ENCODE measurements around the gene UBE3D.
"Not testable (repeated sequence)": the region's sequence is repeated elsewhere in the genome, so short reads cannot be mapped to it uniquely, and the experiment has no call there.

Gene UBE3D

DNA sequence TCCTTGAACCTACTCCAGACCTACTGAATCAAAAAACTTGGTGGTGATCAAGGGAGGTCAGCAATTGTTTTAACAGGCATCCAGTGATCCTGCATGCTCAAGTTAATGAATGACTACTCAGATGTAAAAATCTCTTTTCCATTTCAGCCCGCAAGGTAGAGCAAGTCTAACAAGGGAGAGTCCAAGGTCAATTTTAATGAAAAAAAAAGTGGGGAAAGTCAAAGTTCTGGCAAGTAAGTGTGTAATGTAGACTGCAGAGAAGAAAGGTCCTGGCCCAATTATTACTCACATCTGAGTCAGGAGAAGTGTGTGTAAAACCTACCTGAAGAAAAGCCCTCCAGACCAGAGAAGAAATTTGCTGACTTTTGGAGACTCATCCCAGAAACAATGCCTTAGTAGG lies 193.5 kb downstream of the UBE3D start:
- DNase-seq (ENCODE audit: low read depth in 3 of 3) = no peak

DNA sequence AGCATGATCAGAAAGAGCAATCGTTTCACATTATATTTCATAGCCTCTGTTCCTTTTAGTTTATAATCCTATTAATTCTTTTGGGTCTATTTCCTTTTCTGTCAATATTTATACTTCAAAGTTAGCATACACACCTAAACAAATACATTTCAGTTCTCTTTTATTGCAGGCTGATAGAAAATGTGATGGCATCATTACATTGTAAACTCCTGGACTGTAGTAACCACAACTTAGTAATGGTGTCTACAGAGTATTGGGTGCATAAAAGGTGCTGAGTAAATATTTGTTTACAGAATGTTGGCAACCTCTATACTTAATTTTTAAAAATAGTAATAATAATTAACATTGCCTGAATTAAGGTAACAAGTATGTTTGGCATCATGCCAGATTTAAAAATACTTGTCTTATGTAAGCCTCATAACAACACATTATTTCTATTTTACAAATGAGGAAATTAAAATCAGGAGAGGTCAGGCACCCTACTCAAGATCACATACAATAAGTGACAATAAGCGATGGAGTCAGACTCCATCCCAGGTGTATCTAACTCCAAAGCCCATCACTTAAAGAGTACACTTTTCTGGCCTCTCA lies 195.0 kb downstream of the UBE3D start:
- DNase-seq (ENCODE audit: low read depth in 3 of 3) = no peak

DNA sequence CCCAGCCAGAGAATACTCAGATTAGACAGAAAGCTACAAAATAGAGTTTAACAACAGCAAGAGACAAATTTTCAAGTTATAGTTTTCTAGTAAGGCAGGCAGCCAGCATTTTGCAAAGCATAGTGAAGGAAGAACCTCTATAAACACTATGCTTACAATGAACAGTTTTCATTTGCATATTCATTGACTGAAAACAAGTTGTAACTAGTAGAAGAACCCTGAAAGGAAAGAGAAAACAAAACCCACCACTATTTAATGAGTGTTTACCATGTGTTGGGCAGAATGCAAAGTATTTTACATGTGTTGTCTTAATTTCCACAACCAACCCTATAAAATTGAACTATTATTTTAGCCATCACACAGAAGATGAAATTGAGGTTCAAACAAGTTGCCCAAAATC lies 196.1 kb downstream of the UBE3D start:
- no peak for DNase-seq (ENCODE audit: low read depth in 3 of 3)

DNA sequence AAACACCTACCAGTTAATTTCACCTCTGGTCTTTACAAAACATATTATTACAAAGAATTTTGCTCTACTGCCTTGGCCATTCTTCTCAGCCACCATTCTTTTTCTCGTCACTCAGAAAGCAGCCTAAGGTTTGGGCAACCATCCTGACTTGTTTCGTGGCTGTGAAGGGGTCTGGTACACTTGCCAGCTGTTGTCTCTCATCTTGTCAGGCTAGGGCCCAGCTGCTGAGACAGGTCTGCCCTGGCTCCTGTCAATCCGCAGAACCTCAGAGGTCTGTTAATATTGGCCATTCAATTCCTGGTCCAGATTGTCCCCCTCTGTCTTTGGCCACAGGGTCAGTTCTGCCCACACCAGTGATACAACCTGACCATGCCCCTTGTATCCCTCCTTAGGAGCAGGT lies 197.7 kb downstream of the UBE3D start:
- no peak for DNase-seq (ENCODE audit: low read depth in 3 of 3)

DNA sequence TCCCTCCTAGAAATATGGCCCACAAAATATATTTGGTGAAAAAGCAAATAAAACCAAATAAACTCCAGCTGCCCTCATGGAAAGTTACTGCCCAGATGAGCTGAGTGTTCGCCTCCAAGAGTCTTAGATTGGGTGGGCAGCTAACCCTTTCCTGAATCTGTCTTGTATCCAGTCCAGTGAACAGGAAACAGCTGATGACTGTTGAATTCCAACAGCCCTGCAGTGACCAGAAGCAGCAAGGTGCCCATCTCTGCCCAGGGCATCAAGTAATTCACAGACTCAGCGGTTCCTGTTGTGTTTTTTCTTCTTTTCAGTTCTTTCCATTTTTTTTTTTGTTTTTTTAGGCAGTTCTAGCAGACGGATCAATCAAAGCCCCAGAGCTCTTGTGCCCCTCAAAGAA lies 199.2 kb downstream of the UBE3D start:
- DNase-seq (ENCODE audit: low read depth in 3 of 3) = no peak

DNA sequence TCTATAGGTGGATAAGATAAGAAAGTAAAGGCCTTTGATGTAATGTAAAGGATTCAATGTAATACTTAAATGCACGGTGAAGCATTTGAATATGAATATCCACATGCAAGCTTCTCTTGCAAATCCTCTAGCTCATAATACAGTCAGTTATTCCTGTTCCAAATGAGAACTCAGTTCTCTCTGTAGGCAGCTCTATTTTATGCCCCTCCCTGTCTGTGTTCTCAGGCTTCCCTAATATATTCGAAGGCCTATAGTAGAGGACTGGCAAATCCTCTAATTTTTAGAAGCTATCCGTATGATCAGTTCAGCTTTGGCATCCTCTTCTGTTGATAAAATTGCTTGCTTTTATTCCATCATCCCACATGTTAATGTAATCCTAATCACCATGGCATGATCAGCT lies 200.2 kb downstream of the UBE3D start:
- DNase-seq (ENCODE audit: low read depth in 3 of 3) = no peak

DNA sequence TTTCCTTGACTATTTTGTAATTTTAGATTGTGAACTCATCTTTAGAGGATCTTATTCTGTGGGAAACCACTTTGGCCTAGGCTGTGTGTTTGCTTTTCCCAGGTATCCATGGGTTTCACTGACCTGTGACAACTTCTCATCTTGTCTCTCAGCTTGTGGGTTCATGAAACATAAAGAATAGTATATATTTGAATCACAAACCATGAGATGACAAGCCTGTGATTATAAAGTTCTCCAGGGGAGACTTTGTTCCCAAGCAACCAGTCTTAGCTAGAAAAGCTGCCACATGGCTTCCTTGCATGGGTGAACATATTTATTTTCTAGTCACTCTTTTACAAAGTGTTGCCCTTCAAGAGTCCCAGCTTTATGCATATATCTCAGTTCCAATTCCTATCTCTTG lies 201.9 kb downstream of the UBE3D start:
- DNase-seq (ENCODE audit: low read depth in 3 of 3) = no peak

DNA sequence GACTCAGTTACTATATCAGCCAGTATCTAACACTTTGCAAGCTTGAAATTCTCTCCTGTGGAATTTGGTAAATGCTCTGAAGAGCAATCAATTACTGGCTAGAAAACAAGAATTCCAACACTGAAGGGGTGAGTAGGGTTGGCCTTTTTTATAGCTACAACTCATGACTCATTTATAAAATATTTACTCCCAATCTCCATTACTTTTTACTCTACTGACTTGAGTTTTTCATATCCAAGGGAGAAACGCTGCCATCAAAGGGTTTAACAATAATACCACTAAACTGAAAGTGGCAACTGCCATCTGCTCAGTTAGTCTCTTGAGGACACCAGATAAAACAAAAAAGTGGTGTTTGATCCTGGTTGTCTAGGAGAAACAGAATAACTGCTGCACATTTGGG lies 203.1 kb downstream of the UBE3D start:
- DNase-seq (ENCODE audit: low read depth in 3 of 3) = no peak

DNA sequence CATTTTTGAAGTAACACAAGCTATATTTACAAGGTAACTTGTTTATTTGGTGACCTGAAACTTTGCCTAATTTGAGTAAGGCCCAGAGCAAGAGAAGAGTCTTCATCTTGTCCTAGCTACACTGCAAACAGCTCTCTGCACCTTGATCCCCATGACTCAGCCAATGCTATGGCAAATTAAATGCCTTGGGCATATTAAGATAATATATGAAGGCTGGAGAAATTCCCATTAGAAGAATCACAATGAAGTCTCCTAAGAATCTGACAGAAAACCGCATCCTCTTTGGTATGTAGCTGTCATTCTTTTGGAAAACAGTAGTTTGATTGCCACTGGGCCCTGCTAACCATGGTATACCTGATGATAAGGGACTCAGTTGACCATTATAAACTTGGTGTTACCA lies 204.5 kb downstream of the UBE3D start:
- no peak for DNase-seq (ENCODE audit: low read depth in 3 of 3)

DNA sequence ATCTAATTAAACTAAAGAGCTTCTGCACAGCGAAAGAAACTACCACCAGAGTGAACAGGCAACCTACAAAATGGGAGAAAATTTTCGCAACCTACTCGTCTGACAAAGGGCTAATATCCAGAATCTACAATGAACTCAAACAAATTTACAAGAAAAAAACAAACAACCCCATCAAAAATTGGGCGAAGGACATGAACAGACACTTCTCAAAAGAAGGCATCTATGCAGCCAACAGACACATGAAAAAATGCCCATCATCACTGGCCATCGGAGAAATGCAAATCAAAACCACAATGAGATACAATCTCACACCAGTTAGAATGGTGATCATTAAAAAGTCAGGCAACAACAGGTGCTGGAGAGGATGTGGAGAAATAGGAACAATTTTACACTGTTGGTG lies 209.6 kb downstream of the UBE3D start:
- DNase-seq (ENCODE audit: low read depth in 3 of 3) = not testable (repeated sequence)

DNA sequence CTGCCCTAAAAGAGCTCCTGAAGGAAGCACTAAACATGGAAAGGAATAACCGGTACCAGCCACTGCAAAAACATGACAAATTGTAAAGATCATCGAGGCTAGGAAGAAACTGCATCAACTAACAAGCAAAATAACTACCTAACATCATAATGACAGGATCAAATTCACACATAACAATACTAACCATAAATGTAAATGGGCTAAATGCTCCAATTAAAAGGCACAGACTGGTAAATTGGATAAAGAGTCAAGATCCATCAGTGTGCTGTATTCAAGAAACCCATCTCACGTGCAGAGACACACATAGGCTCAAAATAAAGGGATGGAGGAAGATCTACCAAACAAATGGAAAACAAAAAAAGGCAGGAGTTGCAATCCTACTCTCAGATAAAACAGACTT lies 212.7 kb downstream of the UBE3D start:
- DNase-seq (ENCODE audit: low read depth in 3 of 3) = not testable (repeated sequence)

DNA sequence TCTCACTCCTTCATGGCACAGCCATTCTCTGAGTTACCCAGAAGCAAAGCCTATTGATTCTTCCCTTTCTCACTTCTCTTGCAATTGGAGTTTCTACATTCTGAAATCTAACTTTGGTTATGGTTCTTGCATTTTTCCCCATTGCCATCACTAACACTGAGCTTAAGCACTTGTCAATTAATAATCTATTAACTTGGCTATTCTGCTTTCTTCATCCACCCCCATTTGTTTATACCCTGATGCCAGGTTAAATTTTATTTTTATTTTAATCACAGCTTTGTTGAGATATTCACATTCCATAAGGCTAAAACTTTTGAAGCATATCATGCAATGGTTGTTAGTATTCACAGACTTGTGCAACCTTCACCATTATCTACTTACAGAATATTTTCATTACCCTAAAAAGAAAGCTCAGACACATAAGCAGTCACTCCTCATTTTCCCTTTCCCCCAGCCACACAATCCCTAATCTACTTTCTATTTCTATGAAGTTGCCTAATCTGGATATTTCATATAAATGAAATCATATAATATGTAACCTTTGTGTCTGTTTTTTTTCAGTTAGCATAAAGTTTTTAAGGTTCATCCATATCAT lies 222.3 kb downstream of the UBE3D start:
- DNase-seq (ENCODE audit: low read depth in 3 of 3) = no peak

DNA sequence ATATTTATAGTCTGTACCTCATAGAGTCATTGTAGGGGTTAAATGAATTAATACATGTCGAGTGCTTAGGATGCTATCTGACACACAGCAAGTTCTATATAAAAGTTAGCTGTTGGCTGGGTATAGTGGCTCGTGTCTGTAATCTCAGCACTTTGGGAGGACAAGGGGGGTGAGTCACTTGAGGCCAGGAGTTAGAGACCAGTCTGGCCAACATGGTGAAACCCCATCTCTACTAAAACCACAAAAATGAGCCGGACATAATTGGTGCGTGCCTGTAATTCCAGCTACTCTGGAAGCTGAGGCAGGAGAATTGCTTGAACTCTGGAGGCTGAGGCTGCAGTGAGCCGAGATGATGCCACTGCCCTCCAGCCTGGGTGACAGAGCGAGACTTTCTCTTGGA lies 222.9 kb downstream of the UBE3D start:
- DNase-seq (ENCODE audit: low read depth in 3 of 3) = no peak
